SIG-M5 treated with dmso at 0.1 percent for 504 hours (cell line): ENCODE measurements around the gene TDG.

Source experiments
- DNase-seq: peaks from one replicate; lab custom pipeline; 2025; ENCODE audit not compliant: unreplicated experiment; lab: John Stamatoyannopoulos, UW

TDG gene

GRCh38 chr12:103958621-103959020 is 7.1 kb upstream of the TDG start:
- no peak for DNase-seq

DNA sequence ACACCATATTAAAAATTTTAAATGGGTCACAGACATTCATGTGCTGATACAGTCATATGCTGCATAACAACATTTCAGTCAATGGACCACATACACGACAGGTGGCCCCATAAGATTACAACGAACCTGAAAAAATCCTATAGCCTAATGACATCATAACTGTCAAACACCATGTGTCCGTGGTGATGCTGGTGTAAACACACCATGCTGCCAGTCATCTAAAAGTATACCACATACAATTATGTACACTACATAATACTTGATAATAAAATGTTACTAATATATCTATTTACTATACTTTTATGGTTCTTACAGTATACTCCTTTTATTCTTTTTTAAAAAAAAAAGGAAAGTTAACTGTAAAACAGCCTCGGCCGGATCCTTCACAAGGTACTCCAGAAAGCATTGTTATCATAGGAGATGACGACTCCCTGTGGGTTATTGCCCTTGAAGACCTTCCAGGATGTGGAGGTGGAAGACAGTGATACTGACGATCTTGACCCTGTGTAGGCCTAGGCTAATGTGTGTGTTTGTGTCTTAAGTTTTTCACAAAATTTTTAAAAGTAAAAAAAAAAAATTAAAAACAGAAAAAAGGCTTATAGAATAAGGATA is 5.0 kb upstream of the TDG start:
- DNase-seq = no peak

DNA sequence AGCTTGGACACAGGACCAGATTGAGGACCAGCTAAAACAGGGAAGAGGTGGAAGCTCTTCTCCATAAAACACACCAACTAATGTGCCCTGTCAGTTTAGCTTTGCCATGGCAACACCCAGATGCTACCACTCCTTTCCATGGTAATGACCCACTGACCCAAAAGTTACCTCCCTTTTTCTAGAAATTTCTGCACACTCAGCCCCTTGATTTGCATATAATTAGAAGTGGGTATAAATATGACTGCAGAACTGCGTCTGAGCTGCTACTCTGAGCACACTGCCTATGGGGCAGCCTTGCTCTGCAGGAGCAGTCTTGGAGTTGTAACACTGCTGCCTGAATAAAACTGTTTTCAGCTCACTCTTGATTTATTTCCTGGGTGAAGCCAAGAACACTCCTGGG is 3.2 kb upstream of the TDG start:
- no peak for DNase-seq

DNA sequence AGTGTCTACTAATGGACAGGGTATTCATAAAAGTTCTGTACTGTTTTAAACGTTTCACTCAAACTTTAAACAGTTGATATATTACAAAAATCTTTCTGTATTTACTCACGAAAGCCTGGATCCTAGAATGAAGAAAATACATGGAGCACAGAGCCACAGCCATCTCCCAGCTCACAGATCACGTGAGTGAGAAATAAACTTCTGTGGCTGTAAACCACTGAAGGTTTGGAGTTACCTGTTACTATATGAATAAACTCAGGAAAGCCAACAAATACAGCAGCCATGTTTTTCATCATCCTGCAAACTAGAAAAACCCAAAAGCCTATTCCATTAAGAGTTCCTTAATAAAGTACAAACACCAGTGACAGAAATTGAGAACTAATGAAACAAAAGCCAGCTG is 867 bp upstream of the TDG start:
- no peak for DNase-seq

- DNase-seq = no peak
Observed at GRCh38 chr12:103965255-103965589, 450 bp upstream of the TDG start.

DNA sequence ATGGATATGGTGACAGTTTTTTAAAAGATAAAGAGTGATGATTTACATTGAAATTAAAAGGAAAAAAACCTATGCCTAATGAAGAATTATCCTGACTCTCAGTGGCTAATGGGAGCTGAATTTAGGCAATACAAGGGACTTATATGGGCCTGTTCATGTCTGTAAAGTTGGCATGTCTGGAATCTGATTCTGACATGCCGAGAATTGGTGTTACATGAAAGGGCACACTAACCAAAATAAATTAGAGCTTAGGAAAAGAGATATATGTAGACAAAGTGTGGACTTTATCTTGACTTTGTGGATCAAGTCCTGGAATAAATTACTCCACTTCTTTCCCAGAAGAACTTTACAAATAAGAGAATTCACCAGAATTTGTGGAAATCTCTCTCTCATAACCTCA is 1.1 kb downstream of the TDG start:
- no peak for DNase-seq

- no peak for DNase-seq
Observed at GRCh38 chr12:103969391-103969790, 3.7 kb downstream of the TDG start.

GRCh38 chr12:103973909-103974308 is 8.2 kb downstream of the TDG start:
- no peak for DNase-seq

DNA sequence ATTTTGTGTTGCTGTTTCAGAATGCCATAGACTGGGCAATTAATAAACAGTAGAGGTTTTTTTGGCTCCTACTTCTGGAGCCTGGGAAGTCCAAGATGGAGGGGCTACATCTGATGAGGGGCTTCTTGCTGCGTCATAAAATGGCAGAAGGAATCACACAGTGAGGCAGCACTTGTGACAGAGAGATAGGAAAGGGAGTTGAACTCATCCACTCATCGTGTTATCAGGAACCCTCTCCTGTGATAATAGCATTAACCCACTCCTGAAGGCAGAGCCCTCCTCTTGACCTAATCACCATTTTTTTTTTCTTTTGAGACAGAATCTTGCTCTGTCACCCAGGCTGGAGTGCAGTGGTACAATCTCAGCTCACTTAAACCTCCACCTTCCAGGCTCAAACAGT is 9.7 kb downstream of the TDG start:
- no peak for DNase-seq

GRCh38 chr12:103978384-103978982 is 12.8 kb downstream of the TDG start:
- no peak for DNase-seq

GRCh38 chr12:103986829-103987228 is 21.2 kb downstream of the TDG start:
- DNase-seq = no peak

GRCh38 chr12:103994235-103994634 is 28.6 kb downstream of the TDG start:
- no peak for DNase-seq

- no peak for DNase-seq
Observed at GRCh38 chr12:103996595-103996994, 30.9 kb downstream of the TDG start.

DNA sequence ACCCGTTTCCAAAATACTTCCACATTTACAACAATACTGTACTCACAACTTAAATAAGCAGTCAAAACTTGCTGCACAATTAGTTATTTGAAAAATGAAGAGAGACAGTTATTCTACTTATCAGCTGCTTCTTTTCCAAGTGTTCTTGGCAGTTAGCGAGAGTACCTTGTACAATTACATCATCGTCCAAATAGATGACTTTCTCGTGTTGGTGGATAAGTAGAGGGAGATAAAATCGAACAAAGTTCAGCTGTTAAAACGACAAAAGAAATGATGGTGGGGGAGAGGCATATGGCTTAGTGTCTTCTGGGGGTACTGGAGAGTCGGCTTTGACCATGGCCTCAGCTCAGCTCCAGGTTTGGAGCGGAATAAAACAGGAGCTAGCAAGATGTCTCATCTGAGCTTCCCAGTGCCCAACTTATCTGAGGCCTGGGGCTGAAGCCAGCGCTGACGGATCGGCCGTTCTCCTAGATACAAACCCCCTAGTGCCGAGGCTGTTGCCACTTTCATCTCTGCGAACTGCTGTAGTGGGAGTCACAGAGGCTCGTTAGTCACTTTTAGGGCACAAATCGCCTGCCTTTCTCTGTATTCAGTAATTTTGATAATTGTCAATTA is 31.7 kb downstream of the TDG start:
- no peak for DNase-seq

GRCh38 chr12:103998976-103999375 is 33.3 kb downstream of the TDG start:
- no peak for DNase-seq

GRCh38 chr12:104000807-104001434 is 35.2 kb downstream of the TDG start:
- DNase-seq = no peak

DNA sequence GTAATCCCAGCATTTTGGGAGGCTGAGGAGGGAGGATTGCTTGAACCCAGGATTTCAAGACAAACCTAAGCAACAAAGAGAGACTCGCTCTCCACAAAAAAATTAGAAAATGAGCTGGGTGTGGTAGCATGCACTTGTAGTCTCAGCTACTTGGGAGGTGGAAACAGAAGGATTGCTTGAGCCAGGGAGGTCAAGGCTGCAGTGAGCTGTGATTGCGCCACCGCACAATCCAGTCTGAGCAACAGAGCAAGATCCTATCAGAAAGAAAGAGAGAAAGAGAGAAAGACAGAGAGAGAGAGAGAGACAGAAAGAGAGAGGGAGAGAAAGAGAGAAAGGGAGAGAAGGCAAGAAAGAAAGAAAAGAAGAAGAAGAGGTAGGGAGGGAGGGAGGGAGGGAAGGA is 37.0 kb downstream of the TDG start:
- DNase-seq = no peak

GRCh38 chr12:104003596-104003995 is 37.9 kb downstream of the TDG start:
- no peak for DNase-seq

GRCh38 chr12:104006929-104007328 is 41.3 kb downstream of the TDG start:
- DNase-seq = no peak

DNA sequence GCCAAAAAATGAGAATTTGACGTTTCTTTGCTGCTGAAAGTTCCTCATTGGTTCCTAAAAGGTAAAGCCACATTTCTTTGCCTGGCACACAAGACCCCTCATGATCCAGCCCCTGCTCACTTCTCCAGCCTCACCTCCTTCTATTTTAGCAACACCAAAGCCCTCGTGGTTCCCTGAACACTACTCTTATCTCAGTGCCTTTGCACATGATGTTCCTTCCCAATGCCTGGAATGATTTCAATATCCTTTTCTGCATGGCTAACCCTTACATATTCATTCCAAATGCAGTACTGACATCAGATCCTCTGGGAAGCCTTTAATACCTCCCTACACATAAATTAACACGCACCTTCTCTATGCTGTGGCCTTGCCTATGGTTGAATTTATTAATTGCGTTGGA is 44.4 kb downstream of the TDG start:
- no peak for DNase-seq

GRCh38 chr12:104010606-104011169 is 45.0 kb downstream of the TDG start:
- DNase-seq = no peak

DNA sequence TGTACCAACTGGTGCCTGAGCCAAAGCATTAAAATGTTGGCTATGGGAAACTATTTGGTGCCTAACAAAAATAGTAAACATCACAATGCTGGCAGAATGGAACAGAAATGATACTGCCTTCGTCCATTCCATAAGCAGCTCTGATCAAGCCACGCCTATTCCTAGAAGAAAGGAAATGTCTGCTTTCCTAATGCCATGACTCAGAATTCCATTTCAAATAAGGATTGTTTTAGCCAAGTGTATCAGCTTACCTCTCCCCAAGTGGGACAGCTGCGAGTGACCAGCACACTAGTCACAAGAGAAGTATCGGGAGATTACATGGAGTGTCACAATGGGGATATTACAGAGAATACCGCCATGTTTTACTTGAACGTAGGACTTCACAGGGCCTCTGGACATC is 45.6 kb downstream of the TDG start:
- DNase-seq = no peak
